Esophagus muscularis mucosa (tissue), 3 donors: Measurements from ENCODE around the gene DNAH9.

Experiments used
- CTCF ChIP-seq, 3 experiments: fragments of 200-600 bp in 2 of 3; fragments of 450-650 bp in 1 of 3; sonication (generic) in 2 of 3; IDR thresholded peaks; one replicate each; pipeline ENCODE4 v1.5.1; 2017 to 2019; ENCODE audit warnings: antibody characterized with exemption in 3 of 3, mild to moderate bottlenecking in 2 of 3, moderate library complexity in 1 of 3
- POLR2A ChIP-seq: fragments of 450-650 bp; IDR thresholded peaks from one replicate; pipeline ENCODE4 v1.6.1; 2017; ENCODE audit warnings: antibody characterized with exemption, moderate library complexity, mild to moderate bottlenecking, low read depth
- POLR2AphosphoS5 ChIP-seq, 2 donors: sonication (generic); formaldehyde crosslinking; IDR thresholded peaks; one replicate each; pipeline ENCODE4 v1.6.1; 2017; ENCODE audit warnings: antibody characterized with exemption in 2 of 2

- TF ChIP-seq CTCF (IDR thresholded peaks at IDR 0.05) (no peak), POLR2AphosphoS5 (IDR thresholded peaks at IDR 0.05) (no peak), POLR2A (no peak)
Measured at GRCh38 chr17:11639736-11640462, 41.6 kb downstream of the DNAH9 start.
